T-cell (primary cell): Measurements from ENCODE around the gene CNGA3. TPM values are rescaled to one million over a fixed set of nuclear protein-coding genes. Genes with fewer than 3 reads are reported as not detected.

Experiments used
- ATAC-seq, 4 experiments: fragments of 200-7000 bp in 3 of 4; fragments of 150-1000 bp in 1 of 4; cut with Tn5 transposase; replicated peaks in 1 of 4; 1 replicate in 3 of 4; 2 replicates in 1 of 4; pipeline ENCODE4 v1.10.0; 2021; ENCODE audit warnings: moderate library complexity in 3 of 4, mild to moderate bottlenecking in 2 of 4, moderate number of reproducible peaks in 1 of 4
- CTCF ChIA-PET, 2 donors: fragments of 300-600 bp; sonication (Branson Sonifier 250); formaldehyde crosslinking; loops; one replicate each; lab custom pipeline; 2022; ENCODE audit warnings: antibody characterized with exemption in 2 of 2; lab: Charles Lee
- POLR2A ChIA-PET, 2 donors: fragments of 300-600 bp; sonication (Branson Sonifier 250); formaldehyde crosslinking; loops; one replicate each; lab custom pipeline; 2022; ENCODE audit warnings: antibody characterized with exemption in 2 of 2; lab: Charles Lee
- DNase-seq, 35 experiments: peaks; one replicate each; pipeline versions ENCODE4 v3.0.0 to v3.0.0-alpha.2; 2013 to 2023
- H3K27ac ChIP-seq: one replicate; pipeline ENCODE4 v1.5.1; 2013; ENCODE audit warnings: low read length
- H3K27me3 ChIP-seq, 2 experiments: replicated peaks in 1 of 2; 1 replicate in 1 of 2; 2 replicates in 1 of 2; pipeline versions ENCODE4 v1.6.1 to v1.7.0; 2013; ENCODE audit warnings: low read length in 1 of 2, mixed read lengths in 1 of 2; ENCODE audit not compliant: control insufficient read depth in 2 of 2, insufficient read depth in 2 of 2; ENCODE audit errors: extremely low read depth in 1 of 2
- H3K36me3 ChIP-seq, 2 donors: 1 replicate in 1 of 2; 2 replicates in 1 of 2; pipeline versions ENCODE4 v1.6.1 to v1.7.0; 2013; ENCODE audit warnings: low read length in 1 of 2; ENCODE audit not compliant: control insufficient read depth in 2 of 2, insufficient read depth in 1 of 2; ENCODE audit errors: extremely low read depth in 1 of 2
- H3K4me1 ChIP-seq, 2 experiments: 1 replicate in 1 of 2; 2 replicates in 1 of 2; pipeline versions ENCODE4 v1.6.1 to v1.7.0; 2013; ENCODE audit warnings: low read length in 2 of 2, mixed read lengths in 1 of 2; ENCODE audit not compliant: insufficient read depth in 2 of 2, control insufficient read depth in 1 of 2; ENCODE audit errors: extremely low read depth in 1 of 2
- H3K4me3 ChIP-seq, 2 donors: 1 replicate in 1 of 2; 2 replicates in 1 of 2; pipeline versions ENCODE4 v1.5.1 to v1.7.0; 2013; ENCODE audit warnings: mild to moderate bottlenecking in 2 of 2, low read length in 1 of 2, moderate library complexity in 1 of 2; ENCODE audit not compliant: control insufficient read depth in 1 of 2; ENCODE audit errors: extremely low read depth in 1 of 2
- H3K9me3 ChIP-seq: 2 replicates; pipeline ENCODE4 v1.7.0; 2013
- H3K27ac Mint-ChIP-seq, 2 donors: one replicate each; pipeline ENCODE4 v1.8.0; 2020 to 2021; ENCODE audit warnings: mild to moderate bottlenecking in 2 of 2, mixed read lengths in 2 of 2
- H3K27me3 Mint-ChIP-seq, 2 donors: one replicate each; pipeline ENCODE4 v1.8.0; 2021 to 2022; ENCODE audit warnings: mixed read lengths in 2 of 2
- H3K36me3 Mint-ChIP-seq: one replicate; pipeline ENCODE4 v1.8.0; 2021; ENCODE audit warnings: mixed read lengths
- H3K4me1 Mint-ChIP-seq, 3 donors: one replicate each; pipeline ENCODE4 v1.8.0; 2020 to 2022; ENCODE audit warnings: mixed read lengths in 3 of 3, mild to moderate bottlenecking in 1 of 3
- H3K4me3 Mint-ChIP-seq, 3 donors: one replicate each; pipeline ENCODE4 v1.8.0; 2020 to 2022; ENCODE audit warnings: mild to moderate bottlenecking in 3 of 3, mixed read lengths in 3 of 3, moderate library complexity in 3 of 3
- H3K9me3 Mint-ChIP-seq, 3 donors: one replicate each; pipeline ENCODE4 v1.8.0; 2020 to 2022; ENCODE audit warnings: mixed read lengths in 3 of 3
- WGBS: methylation state at CpG from one replicate; pipeline ENCODE4 v1.1.5; 2013; ENCODE audit warnings: missing lambda C conversion rate; ENCODE audit not compliant: insufficient coverage; 5-methylcytosine and 5-hydroxymethylcytosine counted together
- total RNA-seq, 35 experiments: library from RNA in 6 of 35; stranded (reverse) in 6 of 35; fragments of 120-200 nt in 1 of 35; gene quantifications; one replicate each; pipeline versions ENCODE4 v1.2.1 to v1.2.4 and lab custom pipeline; 2013 to 2026

The CNGA3 gene
- total RNA-seq, 5 donors from 2014 or later (not counting 1 experiment from before 2014, with no cell fraction given), result not detected

DNA sequence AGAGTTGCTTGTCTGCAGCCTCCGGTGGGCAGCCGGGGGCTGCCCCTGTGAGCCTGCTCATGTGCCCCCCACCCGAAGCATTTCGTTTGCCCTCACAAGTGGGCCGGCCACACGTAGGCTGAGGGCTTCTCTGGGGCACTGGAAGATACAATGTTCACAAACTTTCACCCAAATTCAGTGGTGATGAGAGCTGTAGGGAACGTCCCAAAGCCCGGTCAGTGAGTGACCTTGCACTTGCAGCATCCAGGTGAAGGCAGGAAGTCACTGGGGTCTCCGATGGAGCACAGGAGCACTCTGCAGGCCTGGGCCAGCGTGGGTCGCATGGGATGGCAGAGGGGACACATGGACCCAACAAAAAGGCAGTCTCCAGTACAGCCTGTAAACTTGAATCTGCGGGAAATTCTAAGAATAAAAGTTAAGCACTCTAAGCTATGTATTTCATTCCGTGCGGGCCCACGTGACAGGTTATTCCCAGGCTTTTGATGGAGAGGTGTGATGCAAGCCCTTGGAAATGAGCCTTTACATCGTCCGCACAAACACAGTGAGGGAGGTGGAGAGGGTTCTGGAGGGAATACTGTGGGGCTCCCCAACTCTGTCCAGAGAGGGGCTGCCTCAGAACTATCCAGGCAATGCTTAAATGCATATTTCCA, 42.5 kb downstream of the CNGA3 start:
- no peaks in the 10 kb centered on the region for H3K9me3 Mint-ChIP-seq
- no peak for DNase-seq
- H3K36me3 Mint-ChIP-seq, result no peaks in the 10 kb centered on the region
- no peak overlapping the region for H3K27ac Mint-ChIP-seq
- H3K36me3 ChIP-seq, result no peaks in the 10 kb centered on the region
- WGBS, result 89% methylated on average over 12 of the region's 17 CpGs
- POLR2A ChIA-PET, result no interaction called here
- H3K27me3 ChIP-seq, result peaks cover 0 to 31% of the 10 kb centered on the region in 2 experiments
- no peaks in the 10 kb centered on the region for H3K9me3 ChIP-seq
- H3K4me1 ChIP-seq, result peaks cover 0 to 2% of the 10 kb centered on the region in 2 experiments
- no peak overlapping the region for H3K4me3 ChIP-seq
- CTCF ChIA-PET, result no interaction called here
- peaks cover 0 to 3% (median 0%) of the 10 kb centered on the region in 3 donors for H3K4me1 Mint-ChIP-seq
- no peak for ATAC-seq
- H3K27ac ChIP-seq, result no peak overlapping the region
- H3K27me3 Mint-ChIP-seq, result peaks cover 3 to 5% of the 10 kb centered on the region in 2 donors
- no peak overlapping the region for H3K4me3 Mint-ChIP-seq

DNA sequence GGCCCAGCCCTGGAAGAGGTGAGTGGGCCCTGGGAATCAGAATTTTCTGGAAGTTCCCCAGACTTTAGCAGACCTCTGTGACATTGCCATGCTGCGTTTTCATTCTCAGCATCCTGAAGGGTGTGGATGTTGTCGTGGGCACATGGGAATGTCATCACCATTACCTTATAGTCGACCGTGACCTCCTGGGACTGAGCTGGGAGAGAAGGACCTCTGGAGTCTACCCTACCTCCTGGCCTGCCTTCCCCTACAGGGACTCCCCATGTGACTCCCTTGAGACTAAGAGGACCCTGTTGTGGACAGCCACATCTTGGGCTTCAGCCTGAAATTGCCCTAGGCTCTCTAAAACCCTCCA, 43.0 kb downstream of the CNGA3 start:
- WGBS, result no CpG with 5 or more reads among the region's 4 CpGs
- Histone ChIP-seq H3K4me1 (peaks cover 0 to 2% of the 10 kb centered on the region in 2 experiments), H3K36me3 (no peaks in the 10 kb centered on the region), H3K9me3 (no peaks in the 10 kb centered on the region), H3K27ac (no peak overlapping the region), H3K4me3 (no peak overlapping the region), H3K27me3 (peaks cover 0 to 31% of the 10 kb centered on the region in 2 experiments)
- peaks cover 3 to 5% of the 10 kb centered on the region in 2 donors for H3K27me3 Mint-ChIP-seq
- H3K4me3 Mint-ChIP-seq, result no peak overlapping the region
- ATAC-seq, result no peak
- ChIA-PET CTCF (interaction anchor here in 1 of 2 donors (0.7 kb wide), 1 partner anchor 680 kb away, joined by 3 read pairs; no protein-coding TSS in a partner anchor), POLR2A (no interaction called here)
- peaks cover 0 to 3% (median 0%) of the 10 kb centered on the region in 3 donors for H3K4me1 Mint-ChIP-seq
- DNase-seq, result no peak
- H3K9me3 Mint-ChIP-seq, result no peaks in the 10 kb centered on the region
- H3K36me3 Mint-ChIP-seq, result no peaks in the 10 kb centered on the region
- no peak overlapping the region for H3K27ac Mint-ChIP-seq

DNA sequence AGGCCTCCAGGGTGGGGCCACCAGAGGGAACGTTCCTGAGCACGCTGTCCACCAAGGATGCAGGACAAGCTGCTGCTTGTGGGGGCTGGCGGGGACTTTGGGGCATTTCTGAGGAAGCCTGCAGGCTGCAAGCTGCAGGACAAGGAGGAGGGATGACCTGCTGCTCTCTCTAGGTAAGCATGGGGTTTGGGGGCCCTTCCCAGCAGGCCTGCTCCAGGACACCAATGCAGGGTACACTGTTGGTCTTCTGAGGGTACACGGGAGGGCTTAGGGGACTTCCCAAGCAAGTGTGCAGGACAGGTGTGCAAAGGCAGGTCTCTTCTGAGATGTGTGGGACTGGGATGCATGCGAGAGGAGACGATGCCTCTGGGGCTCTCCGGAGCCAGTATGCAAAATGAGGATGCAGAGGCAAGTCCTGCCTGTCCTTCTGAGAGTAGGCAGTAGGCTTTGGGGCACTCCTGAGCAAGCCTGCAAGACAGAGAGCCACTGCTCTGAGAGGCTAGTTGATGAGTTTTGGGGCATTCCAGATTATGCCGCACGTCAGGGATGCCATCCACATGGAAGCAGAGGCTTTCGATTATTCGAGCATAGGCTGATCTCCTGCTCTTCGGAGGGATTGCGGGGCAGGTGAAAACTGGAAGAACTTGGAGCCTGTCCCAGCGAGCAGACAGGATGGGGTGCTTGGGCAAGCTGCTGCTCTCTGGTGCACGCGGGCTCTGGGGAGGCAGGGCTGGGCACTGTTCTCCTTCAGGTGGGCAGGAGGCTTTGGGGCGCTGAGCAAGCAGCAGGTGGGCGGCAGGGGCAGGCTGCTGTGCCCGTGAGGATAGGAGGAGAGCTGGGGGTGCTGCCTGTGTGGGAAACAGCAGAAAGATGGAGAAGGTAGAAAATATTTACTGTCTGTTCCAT, 44.6 kb downstream of the CNGA3 start:
- ATAC-seq (no peak), DNase-seq (no peak)
- ChIA-PET POLR2A (no interaction called here), CTCF (no interaction called here)
- H3K4me3 ChIP-seq, result no peak overlapping the region
- no peaks in the 10 kb centered on the region for H3K9me3 ChIP-seq
- no peak overlapping the region for H3K27ac Mint-ChIP-seq
- peaks cover 2 to 7% of the 10 kb centered on the region in 2 donors for H3K27me3 Mint-ChIP-seq
- H3K4me1 ChIP-seq, result no peaks in the 10 kb centered on the region
- H3K9me3 Mint-ChIP-seq, result no peaks in the 10 kb centered on the region
- no peaks in the 10 kb centered on the region for H3K36me3 Mint-ChIP-seq
- H3K4me1 Mint-ChIP-seq, result peaks cover 0 to 7% (median 0%) of the 10 kb centered on the region in 3 donors
- peaks cover 0 to 28% of the 10 kb centered on the region in 2 experiments for H3K27me3 ChIP-seq
- no peaks in the 10 kb centered on the region for H3K36me3 ChIP-seq
- no peak overlapping the region for H3K27ac ChIP-seq
- WGBS, result 87% methylated on average over 19 of the region's 19 CpGs
- H3K4me3 Mint-ChIP-seq, result no peak overlapping the region

DNA sequence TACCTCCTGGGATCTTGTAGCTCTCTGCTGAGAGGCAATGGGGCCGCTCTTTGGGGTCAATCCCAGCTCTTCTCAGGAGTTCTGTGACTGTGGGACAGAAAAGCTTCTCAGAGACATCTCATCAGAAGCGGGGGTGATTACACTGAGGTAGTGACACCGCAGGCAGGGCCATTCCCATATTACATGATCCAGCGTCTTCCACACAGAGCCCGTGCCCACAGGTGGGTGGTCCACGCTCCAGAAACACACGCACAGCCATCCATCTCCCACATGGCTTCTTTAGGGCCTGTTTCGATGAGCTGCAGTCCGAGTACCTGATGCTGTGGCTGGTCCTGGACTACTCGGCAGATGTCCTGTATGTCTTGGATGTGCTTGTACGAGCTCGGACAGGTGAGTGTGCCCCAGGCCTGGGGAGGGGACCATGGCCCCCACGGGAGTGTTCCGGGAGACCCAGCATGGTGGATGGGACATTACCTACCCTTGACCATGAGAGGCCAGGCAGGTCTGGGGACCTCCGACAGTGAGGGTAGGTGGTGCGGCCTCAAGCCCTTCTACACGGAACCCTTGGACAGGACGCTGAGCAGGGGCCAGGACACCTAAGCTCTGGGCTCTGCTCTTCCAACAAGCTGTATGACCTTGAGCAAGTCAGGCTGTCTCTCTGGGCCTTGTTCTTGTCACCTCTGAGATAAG, 45.5 kb downstream of the CNGA3 start:
- H3K4me3 Mint-ChIP-seq, result no peak overlapping the region
- H3K4me1 Mint-ChIP-seq, result peaks cover 0 to 7% (median 0%) of the 10 kb centered on the region in 3 donors
- DNase-seq (no peak), ATAC-seq (no peak)
- Histone ChIP-seq H3K4me1 (no peaks in the 10 kb centered on the region), H3K27me3 (peaks cover 0 to 34% of the 10 kb centered on the region in 2 experiments), H3K27ac (no peak overlapping the region), H3K36me3 (no peaks in the 10 kb centered on the region), H3K4me3 (no peak overlapping the region), H3K9me3 (no peaks in the 10 kb centered on the region)
- no peaks in the 10 kb centered on the region for H3K36me3 Mint-ChIP-seq
- ChIA-PET POLR2A (no interaction called here), CTCF (no interaction called here)
- peaks cover 11 to 16% of the 10 kb centered on the region in 2 donors for H3K27me3 Mint-ChIP-seq
- 89% methylated on average over 17 of the region's 18 CpGs for WGBS
- H3K27ac Mint-ChIP-seq, result no peak overlapping the region
- H3K9me3 Mint-ChIP-seq, result no peaks in the 10 kb centered on the region

DNA sequence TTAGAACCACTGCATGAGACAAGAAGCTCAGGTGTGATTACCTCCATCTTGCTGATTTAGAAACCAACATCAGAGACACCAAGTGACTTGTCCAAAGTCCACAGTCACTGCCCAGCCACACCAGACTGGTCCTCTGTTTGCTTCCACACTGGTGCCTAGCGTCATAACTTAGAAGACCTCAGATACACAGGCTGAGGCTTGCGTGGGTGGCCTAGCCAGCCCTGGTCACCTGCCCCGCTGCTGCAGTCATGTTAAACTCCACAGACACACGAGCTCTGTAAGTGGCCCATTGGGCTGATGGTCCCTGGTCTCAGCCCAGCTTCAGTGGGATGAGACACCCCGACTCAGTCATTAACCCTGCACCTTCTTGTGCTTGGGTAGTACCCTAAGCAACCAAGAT, 47.1 kb downstream of the CNGA3 start:
- H3K4me1 Mint-ChIP-seq, result peaks cover 0 to 7% (median 0%) of the 10 kb centered on the region in 3 donors
- POLR2A ChIA-PET, result no interaction called here
- no peak overlapping the region for H3K27ac ChIP-seq
- peaks cover 0 to 35% of the 10 kb centered on the region in 2 experiments for H3K27me3 ChIP-seq
- H3K4me3 ChIP-seq, result no peak overlapping the region
- WGBS, result 85% methylated on average over 4 of the region's 5 CpGs
- peaks cover 15 to 24% of the 10 kb centered on the region in 2 donors for H3K27me3 Mint-ChIP-seq
- no peaks in the 10 kb centered on the region for H3K36me3 ChIP-seq
- no peak overlapping the region for H3K4me3 Mint-ChIP-seq
- H3K4me1 ChIP-seq, result no peaks in the 10 kb centered on the region
- no peak for DNase-seq
- H3K9me3 ChIP-seq, result no peaks in the 10 kb centered on the region
- no peaks in the 10 kb centered on the region for H3K36me3 Mint-ChIP-seq
- no peak for ATAC-seq
- no peak overlapping the region for H3K27ac Mint-ChIP-seq
- CTCF ChIA-PET, result no interaction called here
- H3K9me3 Mint-ChIP-seq, result no peaks in the 10 kb centered on the region

DNA sequence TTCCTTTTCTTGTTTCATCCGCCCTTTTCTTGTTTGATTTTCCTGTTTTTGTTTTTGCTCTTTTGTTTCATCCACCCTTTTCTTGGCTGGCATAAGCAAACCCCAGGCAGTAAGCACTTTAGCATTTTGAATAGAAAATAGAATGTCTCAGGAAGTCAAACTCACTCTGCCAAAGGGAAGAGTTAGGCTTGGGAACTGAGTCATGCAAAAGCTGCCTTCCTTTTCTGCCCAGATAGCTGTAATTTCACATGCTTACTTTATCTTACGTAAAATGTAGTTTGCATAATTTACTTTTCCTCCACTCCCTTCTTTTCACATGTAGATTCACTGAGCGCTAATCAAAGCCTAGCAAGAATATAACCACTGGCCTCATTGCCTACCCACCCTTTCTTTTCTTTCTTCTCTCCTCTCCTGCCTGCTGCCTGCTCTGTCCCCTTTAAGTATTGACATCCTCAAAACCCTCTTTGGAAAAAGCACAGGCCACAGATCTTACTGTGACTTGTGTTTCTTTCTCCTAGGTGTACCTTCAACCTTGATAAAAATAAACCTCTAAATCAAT, 48.4 kb downstream of the CNGA3 start:
- WGBS, result 100% methylated on average over 2 of the region's 3 CpGs
- H3K4me3 Mint-ChIP-seq, result no peak overlapping the region
- Histone ChIP-seq H3K27ac (no peak overlapping the region), H3K36me3 (no peaks in the 10 kb centered on the region), H3K4me3 (no peak overlapping the region), H3K4me1 (no peaks in the 10 kb centered on the region), H3K9me3 (no peaks in the 10 kb centered on the region), H3K27me3 (peaks cover 0 to 27% of the 10 kb centered on the region in 2 experiments)
- CTCF ChIA-PET, result no interaction called here
- ATAC-seq (no peak), DNase-seq (no peak)
- POLR2A ChIA-PET, result no interaction called here
- peaks cover 0 to 7% (median 0%) of the 10 kb centered on the region in 3 donors for H3K4me1 Mint-ChIP-seq
- H3K9me3 Mint-ChIP-seq, result no peaks in the 10 kb centered on the region
- H3K27ac Mint-ChIP-seq, result no peak overlapping the region
- H3K27me3 Mint-ChIP-seq, result peaks cover 27 to 31% of the 10 kb centered on the region in 2 donors
- H3K36me3 Mint-ChIP-seq, result no peaks in the 10 kb centered on the region
